ENCODE measurements around the gene ZNF335.

GRCh38 chr20:45940053-45940452, 31.9 kb downstream of the ZNF335 start:
- TF ChIP-seq CTCF (IDR thresholded peaks at IDR 0.05) (no peak), ZFX (IDR thresholded peaks at IDR 0.05; ENCODE audit: borderline replicate concordance) (no peak)
